Subcutaneous abdominal adipose tissue (tissue), 5 donors: ENCODE results near the gene SNX4.

Experiments
- H3K27ac ChIP-seq: one replicate; pipeline ENCODE4 v1.7.0; 2013; ENCODE audit warnings: low read depth, mild to moderate bottlenecking, inconsistent platforms, low read length, moderate library complexity
- H3K27me3 ChIP-seq, 5 donors: one replicate each; pipeline ENCODE4 v1.7.0; 2013; ENCODE audit warnings: low read length in 5 of 5, inconsistent platforms in 1 of 5; ENCODE audit not compliant: control insufficient read depth in 5 of 5, insufficient read depth in 4 of 5
- H3K36me3 ChIP-seq, 5 donors: one replicate each; pipeline ENCODE4 v1.7.0; 2013; ENCODE audit warnings: low read length in 5 of 5; ENCODE audit not compliant: control insufficient read depth in 5 of 5, insufficient read depth in 5 of 5
- H3K4me1 ChIP-seq, 5 donors: one replicate each; pipeline ENCODE4 v1.7.0; 2013; ENCODE audit warnings: low read length in 5 of 5, mild to moderate bottlenecking in 3 of 5, moderate library complexity in 1 of 5; ENCODE audit not compliant: control insufficient read depth in 5 of 5, insufficient read depth in 5 of 5
- H3K4me3 ChIP-seq, 5 donors: one replicate each; pipeline ENCODE4 v1.7.0; 2013; ENCODE audit warnings: low read length in 5 of 5, low read depth in 1 of 5
- H3K9ac ChIP-seq, 5 donors: one replicate each; pipeline ENCODE4 v1.7.0; 2013; ENCODE audit warnings: low read length in 5 of 5, mild to moderate bottlenecking in 4 of 5, moderate library complexity in 3 of 5
- H3K9me3 ChIP-seq, 5 donors: one replicate each; pipeline ENCODE4 v1.7.0; 2013; ENCODE audit warnings: low read length in 5 of 5; ENCODE audit not compliant: control insufficient read depth in 5 of 5
- donor health status: healthy.
- donor health status: healthy.
- donor health status: healthy.
- donor health status: healthy.
- donor health status: healthy.

The SNX4 gene

DNA sequence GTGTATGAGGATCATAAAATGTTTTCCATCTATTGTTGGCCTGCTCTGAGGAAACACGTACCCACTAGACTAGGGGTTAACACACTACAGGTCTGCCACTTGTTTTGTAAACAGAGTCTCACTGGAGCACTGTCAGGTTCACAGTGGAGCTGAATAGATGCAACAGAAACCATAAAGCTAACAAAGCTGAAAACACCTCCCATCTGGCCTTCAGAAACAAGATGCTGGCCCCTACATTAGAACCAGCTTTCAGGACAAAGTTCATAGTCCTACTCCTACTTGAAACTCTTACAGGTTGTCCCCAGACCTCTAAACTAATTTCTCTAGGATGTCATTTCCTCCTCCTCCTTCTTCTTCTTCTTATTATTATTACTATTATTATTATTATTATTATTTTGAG is 42.3 kb downstream of the SNX4 start:
- Histone ChIP-seq H3K27me3 (no peaks in the 10 kb centered on the region), H3K27ac (no peak overlapping the region), H3K4me1 (peaks cover 0 to 8% (median 0%) of the 10 kb centered on the region in 5 donors), H3K9me3 (no peaks in the 10 kb centered on the region), H3K9ac (no peak overlapping the region), H3K4me3 (no peak overlapping the region), H3K36me3 (peaks cover 11 to 41% (median 21%) of the 10 kb centered on the region in 5 donors)

- peaks cover 28 to 47% (median 42%) of the 10 kb centered on the region in 5 donors for H3K36me3 ChIP-seq
- no peaks in the 10 kb centered on the region for H3K27me3 ChIP-seq
- H3K9ac ChIP-seq = no peak overlapping the region
- H3K4me1 ChIP-seq = no peaks in the 10 kb centered on the region
- H3K4me3 ChIP-seq = no peak overlapping the region
- H3K9me3 ChIP-seq = no peaks in the 10 kb centered on the region
- no peak overlapping the region for H3K27ac ChIP-seq
Measured at GRCh38 chr3:125470671-125471070, 49.3 kb downstream of the SNX4 start.

- Histone ChIP-seq H3K4me3 (no peak overlapping the region), H3K4me1 (no peaks in the 10 kb centered on the region), H3K27ac (no peak overlapping the region), H3K27me3 (no peaks in the 10 kb centered on the region), H3K9me3 (no peaks in the 10 kb centered on the region), H3K9ac (no peak overlapping the region), H3K36me3 (peaks cover 17 to 46% (median 41%) of the 10 kb centered on the region in 5 donors)
Measured at GRCh38 chr3:125462722-125463299, 57.2 kb downstream of the SNX4 start.

DNA sequence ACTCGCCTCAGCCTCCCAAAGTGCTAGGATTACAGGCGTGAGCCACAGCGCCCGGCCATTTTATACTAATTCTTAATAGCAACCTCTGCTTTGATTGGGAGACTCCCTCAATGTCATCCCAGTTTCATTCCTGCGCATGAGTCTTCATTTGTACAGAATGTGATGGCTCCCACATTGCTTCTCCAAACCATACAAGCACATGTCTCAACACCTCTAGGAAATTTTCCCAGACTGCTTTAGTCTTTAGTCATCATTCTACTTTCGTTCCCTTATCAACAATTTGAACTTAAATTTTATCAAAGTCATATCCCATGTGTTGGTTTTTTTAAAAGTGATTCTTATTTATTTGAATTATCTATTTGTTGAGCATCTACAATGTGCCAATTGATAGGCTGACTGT is 58.1 kb downstream of the SNX4 start:
- peaks cover 18 to 49% (median 42%) of the 10 kb centered on the region in 5 donors for H3K36me3 ChIP-seq

GRCh38 chr3:125460233-125460632 is 59.8 kb downstream of the SNX4 start:
- peaks cover 26 to 64% (median 51%) of the 10 kb centered on the region in 5 donors for H3K36me3 ChIP-seq

More for the DNA sequence above, 58.1 kb downstream of the SNX4 start:
- Histone ChIP-seq H3K9me3 (no peaks in the 10 kb centered on the region), H3K27me3 (no peaks in the 10 kb centered on the region), H3K27ac (no peak overlapping the region), H3K9ac (no peak overlapping the region), H3K4me1 (no peaks in the 10 kb centered on the region), H3K4me3 (no peak overlapping the region)

GRCh38 chr3:125443923-125444322 is 76.1 kb downstream of the SNX4 start:
- Histone ChIP-seq H3K27ac (no peak overlapping the region), H3K27me3 (no peaks in the 10 kb centered on the region), H3K9me3 (peaks cover 0 to 17% (median 11%) of the 10 kb centered on the region in 5 donors), H3K36me3 (peaks cover 20 to 36% (median 24%) of the 10 kb centered on the region in 5 donors), H3K4me1 (no peaks in the 10 kb centered on the region), H3K9ac (no peak overlapping the region), H3K4me3 (no peak overlapping the region)

More at GRCh38 chr3:125460233-125460632, 59.8 kb downstream of the SNX4 start:
- H3K4me3 ChIP-seq = no peak overlapping the region
- no peaks in the 10 kb centered on the region for H3K9me3 ChIP-seq
- no peak overlapping the region for H3K9ac ChIP-seq
- no peaks in the 10 kb centered on the region for H3K27me3 ChIP-seq
- H3K4me1 ChIP-seq = no peaks in the 10 kb centered on the region
- no peak overlapping the region for H3K27ac ChIP-seq

- no peaks in the 10 kb centered on the region for H3K27me3 ChIP-seq
- H3K9ac ChIP-seq = no peak overlapping the region
- H3K4me1 ChIP-seq = peaks cover 0 to 2% (median 0%) of the 10 kb centered on the region in 5 donors
- peaks cover 0 to 17% (median 11%) of the 10 kb centered on the region in 5 donors for H3K9me3 ChIP-seq
- no peak overlapping the region for H3K4me3 ChIP-seq
- H3K36me3 ChIP-seq = peaks cover 14 to 23% (median 17%) of the 10 kb centered on the region in 5 donors
- no peak overlapping the region for H3K27ac ChIP-seq
Measured at GRCh38 chr3:125442506-125442905, 77.5 kb downstream of the SNX4 start.

DNA sequence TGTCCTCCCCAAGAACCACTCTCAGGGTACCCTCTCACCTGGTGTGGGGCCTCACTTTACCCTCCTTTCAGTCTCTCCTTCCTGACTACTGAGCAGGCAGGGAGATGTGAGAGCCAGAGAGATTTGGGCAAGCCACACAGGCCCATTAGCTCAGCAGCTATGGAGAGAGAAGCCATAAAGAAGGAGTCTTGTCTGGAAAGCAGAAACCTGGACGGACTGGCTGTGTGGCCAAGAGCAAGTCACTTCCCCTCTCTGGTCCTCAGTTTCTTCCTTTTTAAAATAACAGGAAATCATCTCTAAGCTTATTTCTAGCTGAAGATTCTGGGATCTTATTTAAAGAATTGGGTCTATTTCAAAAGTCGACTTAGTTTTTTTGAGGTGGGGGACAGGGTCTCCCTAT is 79.0 kb downstream of the SNX4 start:
- Histone ChIP-seq H3K27me3 (no peaks in the 10 kb centered on the region), H3K4me3 (no peak overlapping the region), H3K36me3 (peaks cover 2 to 11% (median 5%) of the 10 kb centered on the region in 5 donors), H3K27ac (no peak overlapping the region), H3K9ac (no peak overlapping the region), H3K9me3 (peaks cover 0 to 15% (median 9%) of the 10 kb centered on the region in 5 donors), H3K4me1 (peaks cover 0 to 6% (median 0%) of the 10 kb centered on the region in 5 donors)

- Histone ChIP-seq H3K9ac (no peak overlapping the region), H3K27ac (no peak overlapping the region), H3K4me3 (no peak overlapping the region)
Measured at GRCh38 chr3:125440559-125440955, 79.4 kb downstream of the SNX4 start.

DNA sequence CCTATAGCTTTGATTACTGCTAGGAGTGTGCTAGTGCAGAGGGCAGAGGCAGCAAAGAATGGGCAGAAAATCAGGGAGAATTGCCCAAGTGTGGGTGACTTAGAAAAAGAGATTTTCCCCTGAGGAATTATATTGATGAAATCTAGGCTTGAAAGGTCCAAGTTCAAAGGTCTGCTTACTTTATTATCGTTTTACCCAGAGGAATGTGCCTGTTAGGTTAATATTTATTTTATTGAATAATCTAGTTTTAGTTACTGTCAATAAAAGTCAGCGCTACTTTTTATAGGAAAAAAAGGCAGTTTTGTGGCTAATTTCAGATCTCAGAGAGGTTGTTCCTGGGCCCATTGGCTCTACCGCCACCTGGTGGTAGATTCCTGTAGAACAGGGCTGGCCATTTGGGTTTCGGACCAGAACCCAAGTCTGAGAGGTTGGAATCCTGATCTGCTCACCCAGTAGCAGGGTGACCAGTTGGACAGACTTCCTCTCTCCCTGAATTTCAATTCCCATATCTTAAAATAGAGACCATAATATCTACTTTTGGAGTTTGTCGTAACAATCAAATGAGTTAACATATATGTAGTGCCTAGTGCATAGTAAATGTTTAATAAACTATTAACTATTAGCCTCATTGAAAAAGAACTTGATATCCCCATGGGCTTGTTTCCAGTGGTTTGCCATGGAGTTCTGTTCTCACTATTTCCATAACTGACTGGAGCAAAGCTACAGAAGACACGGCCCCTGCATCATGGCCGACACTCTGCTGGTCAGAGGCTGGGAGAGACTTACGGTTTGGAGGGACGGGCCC is 82.2 kb downstream of the SNX4 start:
- H3K4me3 ChIP-seq = no peak overlapping the region
- H3K27ac ChIP-seq = no peak overlapping the region
- no peaks in the 10 kb centered on the region for H3K36me3 ChIP-seq

More at GRCh38 chr3:125440559-125440955, 79.4 kb downstream of the SNX4 start:
- Histone ChIP-seq H3K9me3 (peaks cover 0 to 15% (median 9%) of the 10 kb centered on the region in 5 donors), H3K36me3 (peaks cover 0 to 8% (median 3%) of the 10 kb centered on the region in 5 donors), H3K4me1 (peaks cover 0 to 6% (median 0%) of the 10 kb centered on the region in 5 donors), H3K27me3 (no peaks in the 10 kb centered on the region)

More for the DNA sequence above, 82.2 kb downstream of the SNX4 start:
- Histone ChIP-seq H3K9ac (no peak overlapping the region), H3K27me3 (no peaks in the 10 kb centered on the region), H3K4me1 (peaks cover 0 to 6% (median 0%) of the 10 kb centered on the region in 5 donors), H3K9me3 (peaks cover 0 to 10% (median 6%) of the 10 kb centered on the region in 5 donors)
